HG03064 (cell line): ENCODE data around the gene PHACTR2.
"Not testable (repeated sequence)": the region's sequence is repeated elsewhere in the genome, so short reads cannot be mapped to it uniquely, and the experiment has no call there.

ENCODE experiments used
- ATAC-seq: cut with Tn5 transposase; IDR thresholded peaks from one replicate; pipeline ENCODE4 v1.9.1; 2021; ENCODE audit warnings: low read depth; ENCODE audit not compliant: unreplicated experiment

The PHACTR2 gene

DNA sequence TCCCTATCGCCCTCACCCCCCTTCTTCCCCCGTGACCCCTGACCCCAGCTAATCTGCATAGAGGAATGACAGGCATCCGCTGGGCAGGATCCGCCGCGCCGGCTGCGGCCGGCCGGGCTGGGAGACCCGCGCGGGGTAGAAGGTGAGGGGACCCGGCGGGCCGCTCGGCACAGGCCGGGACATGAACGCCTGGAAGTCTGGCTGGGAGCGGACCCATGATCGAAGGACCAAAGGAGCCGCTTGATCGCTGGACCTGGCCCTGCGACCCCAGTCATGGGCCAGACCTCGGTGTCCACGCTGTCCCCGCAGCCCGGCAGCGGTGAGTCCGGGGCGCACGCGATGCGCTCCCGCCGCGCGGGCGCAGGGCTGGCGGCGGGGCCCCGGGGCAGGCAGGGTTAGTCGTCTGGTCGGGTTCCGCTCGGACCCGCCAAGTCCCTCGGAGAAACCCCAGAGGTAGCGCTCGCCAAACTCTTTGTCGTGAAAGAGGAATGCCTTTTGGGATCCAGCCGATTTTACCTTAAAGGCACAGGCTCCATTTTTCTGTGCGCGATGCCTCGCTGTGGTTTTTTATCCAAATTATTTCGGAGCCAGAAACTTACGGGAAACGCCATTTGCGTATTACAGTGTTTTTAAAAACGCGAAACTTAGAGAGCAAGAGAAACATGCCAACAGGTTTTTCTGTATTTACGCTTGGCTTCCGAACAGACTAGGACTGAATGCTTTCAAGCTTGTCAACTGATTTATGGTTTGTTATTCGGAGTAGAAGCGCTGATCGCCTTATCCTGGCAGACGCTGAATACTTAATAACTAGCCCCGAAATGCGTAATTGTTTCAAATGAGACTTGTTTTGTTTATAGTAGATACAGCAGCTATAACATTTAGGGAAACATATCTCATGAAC is at the start of gene PHACTR2:
TSS of gene PHACTR2 (plus strand) at position 75 of the 901 bp plus-strand sequence. CDS start at position 274, 199 bp downstream.
- ATAC-seq, result no peak

DNA sequence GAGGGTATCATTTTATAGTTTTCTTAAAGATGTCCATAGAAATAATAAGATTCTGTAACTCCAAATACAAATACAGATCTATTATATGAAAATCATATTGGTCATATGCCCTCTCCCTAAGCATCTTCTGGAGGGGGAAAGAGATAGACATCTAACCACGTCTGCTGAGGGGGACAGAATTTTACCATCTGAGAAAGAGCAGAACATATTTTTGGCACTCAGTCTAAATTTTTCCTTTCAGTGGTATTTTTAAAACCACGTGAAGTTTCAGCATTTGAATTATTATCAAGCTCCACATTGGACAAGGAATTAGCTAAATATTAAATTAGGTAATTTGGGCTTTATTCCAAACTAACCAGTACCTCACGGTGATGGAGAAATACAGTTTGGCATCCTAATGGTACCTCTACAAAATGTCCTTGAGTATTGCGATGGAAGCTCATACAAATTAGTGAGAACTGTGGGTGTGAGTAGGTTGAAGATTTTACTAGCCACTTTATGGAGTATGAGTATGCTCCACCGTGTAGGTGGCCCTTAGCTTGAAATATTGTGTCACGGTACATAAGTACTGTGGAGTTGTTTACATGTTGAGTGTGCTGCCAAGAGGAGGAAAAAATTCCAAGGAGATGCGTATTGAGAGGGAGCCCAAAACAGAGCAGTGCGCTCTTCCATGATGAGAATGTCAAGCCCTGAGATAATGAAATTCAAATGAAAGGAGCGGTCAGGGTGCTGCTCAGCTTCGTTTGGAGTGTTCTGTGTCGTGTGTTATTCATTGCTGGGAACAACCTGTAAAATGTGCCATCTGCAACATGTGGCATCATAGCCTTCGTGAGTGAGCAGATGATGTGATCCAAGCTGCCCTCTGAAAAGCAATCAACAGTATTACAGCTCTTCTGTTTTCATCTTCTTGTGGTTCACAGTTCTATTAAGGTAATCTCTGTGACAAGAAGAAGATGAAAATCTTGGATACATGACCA is 48.4 kb upstream of the PHACTR2 start:
- ATAC-seq, result no peak

DNA sequence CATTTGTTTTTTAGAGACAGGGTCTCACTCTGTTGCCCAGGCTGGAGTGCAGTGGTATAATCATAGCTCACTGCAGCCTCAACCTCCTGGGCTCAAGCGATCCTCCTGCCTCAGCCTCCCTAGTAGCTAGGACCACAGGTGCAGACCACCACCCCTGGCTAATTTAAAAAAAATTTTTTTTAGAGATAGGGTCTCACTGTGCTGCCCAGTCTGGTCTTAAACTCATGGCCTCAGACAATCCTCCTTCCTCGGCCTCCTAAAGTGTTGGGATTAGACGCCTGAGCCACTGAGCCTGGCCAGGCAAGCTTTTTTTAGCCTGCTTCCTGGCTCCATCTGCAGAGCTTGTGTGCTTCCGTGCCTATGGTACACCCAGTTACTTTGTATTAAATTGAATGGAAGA is 46.6 kb upstream of the PHACTR2 start:
- not testable (repeated sequence) for ATAC-seq

DNA sequence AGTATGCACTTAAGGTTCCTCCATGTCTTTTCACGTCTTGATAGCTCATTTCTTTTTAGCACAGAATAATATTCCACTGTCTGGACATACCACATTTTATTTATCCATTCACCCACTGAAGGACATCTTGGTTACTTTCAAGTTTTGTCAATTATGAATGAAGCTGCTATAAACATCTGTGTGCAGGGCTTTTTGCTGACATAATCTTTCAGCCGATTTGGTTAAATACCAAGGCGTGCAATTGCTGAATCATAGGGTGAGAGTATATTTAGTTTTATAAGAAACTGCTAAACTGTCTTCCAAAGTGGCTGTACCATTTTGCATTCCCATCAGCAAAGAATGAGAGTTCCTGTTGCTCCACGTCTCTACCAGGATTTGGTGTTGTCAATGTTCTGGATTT is 44.9 kb upstream of the PHACTR2 start:
- no peak for ATAC-seq

DNA sequence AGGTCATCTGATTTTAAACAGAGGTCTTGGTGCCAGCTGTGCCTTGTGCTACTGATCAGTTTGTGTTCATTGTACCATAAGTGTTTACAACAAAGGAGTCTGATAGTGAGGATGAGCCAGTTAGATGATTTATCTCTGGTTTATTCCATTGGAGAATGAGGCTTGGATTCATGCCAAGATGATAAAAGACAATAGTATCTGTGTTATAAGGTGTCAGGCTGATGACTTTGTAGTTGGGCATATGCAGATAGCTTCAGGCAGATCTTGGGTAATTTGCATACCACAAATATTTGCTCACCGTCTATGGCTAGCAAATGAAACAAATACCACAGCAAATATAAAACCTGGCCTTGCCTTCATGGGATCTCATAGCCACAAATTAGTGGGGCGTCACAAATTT is 43.3 kb upstream of the PHACTR2 start:
- ATAC-seq, result no peak

DNA sequence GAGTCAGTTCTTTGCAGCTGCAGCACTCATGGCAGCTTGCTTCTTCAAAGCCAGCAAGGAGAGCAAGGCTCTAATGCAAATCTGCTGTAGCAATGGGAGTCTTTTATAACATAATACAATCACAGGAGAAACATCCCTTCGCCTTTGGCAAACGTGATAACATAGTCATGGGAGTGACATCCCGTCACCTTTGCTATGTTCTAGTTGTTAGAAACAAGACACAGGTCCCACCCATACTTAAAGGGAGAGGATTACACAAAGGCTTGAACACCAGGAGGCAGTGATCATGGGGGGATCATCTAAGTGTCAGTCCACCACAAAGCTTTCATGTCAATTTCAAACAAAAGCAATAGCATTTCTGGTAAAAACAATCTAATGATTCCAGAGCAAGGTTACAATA is 40.1 kb upstream of the PHACTR2 start:
- no peak for ATAC-seq

DNA sequence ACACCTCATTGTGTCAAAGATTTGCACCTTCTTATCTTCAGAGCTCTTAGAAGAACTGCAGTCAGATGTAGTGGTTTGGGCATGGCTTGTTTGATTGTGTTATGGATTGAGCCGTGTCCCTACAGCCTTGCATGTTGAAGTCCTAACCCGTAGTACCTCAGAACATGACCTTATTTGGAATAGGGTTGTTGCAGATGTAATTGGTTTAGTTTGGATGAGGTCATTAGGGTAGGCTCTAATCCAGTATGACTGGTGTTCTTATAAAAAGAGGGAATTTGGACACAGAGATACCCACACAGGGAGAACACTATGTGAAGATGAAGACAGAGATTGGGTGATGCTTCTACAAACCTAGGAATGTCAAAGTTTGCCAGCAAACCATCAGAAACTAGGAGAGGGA is 35.4 kb upstream of the PHACTR2 start:
- ATAC-seq, result no peak

DNA sequence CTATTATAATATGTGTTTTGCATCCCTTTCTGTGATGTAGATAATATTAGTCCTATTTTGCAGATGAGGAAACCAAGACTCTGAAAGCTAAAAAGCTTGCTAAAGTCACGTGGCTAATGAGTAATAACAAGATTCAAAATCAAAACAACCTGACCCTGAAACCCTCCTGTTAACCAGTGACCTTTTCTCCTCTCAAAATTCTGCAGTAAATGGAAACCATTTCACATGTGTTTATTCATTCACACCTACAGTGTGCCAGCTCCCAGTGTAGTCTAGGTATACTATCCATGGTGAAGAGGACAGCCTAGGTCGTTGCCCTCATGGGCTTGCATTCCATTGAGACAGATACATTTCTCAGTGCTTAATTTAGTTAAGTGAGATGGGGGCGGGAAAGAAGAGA is 30.6 kb upstream of the PHACTR2 start:
- ATAC-seq, result no peak

DNA sequence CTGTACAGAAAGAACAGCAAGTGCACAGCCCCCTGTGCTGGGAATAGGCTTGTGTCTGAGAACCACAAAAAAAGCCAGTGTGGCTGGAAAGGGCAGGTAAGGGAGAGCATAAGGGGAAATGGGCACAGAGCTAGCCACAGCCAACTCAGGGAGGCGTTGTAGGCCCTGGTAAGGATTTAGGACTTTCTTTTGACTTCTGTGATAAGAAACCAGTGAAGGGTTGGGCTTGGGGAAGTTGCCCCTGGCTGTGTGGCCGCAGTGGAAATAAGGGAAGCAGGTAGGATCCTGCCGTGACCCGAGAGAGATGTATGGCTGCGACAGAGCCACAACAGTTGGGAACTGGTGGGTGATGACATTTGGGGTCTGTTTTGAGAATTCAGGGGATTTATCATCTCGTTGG is 30.0 kb upstream of the PHACTR2 start:
- no peak for ATAC-seq

DNA sequence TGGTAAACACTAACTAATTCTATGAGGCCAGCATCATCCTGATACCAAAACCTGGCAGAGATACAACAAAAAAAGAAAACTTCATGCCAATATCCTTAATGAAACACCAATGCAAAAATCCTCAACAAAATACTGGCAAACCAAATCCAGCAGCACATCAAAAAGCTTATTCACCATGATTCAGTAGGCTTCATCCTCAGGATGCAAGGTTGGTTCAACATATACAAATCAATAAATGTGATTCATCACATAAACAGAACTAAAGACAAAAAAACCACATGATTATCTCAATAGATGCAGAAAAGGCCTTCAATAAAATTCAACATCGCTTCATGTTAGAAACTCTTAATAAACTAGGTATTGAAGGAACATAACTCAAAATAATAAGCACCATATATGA is 28.4 kb upstream of the PHACTR2 start:
- ATAC-seq, result not testable (repeated sequence)

DNA sequence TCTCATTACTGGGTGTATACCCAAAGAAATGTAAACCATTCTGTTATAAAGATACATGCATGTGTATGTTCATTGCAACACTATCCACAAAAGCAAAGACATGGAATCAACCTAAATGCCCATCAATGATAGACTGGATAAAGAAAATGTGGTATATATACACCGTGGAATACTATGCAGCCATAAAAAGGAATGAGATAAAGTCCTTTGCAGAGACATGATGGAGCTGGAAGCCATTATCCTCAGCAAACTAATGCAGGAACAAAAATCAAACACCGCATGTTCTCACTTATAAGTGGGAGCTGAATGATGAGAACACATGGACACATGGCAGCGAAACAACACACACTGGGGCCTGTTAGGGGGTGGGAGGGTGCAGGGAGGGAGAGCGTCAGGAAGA is 26.4 kb upstream of the PHACTR2 start:
- not testable (repeated sequence) for ATAC-seq

DNA sequence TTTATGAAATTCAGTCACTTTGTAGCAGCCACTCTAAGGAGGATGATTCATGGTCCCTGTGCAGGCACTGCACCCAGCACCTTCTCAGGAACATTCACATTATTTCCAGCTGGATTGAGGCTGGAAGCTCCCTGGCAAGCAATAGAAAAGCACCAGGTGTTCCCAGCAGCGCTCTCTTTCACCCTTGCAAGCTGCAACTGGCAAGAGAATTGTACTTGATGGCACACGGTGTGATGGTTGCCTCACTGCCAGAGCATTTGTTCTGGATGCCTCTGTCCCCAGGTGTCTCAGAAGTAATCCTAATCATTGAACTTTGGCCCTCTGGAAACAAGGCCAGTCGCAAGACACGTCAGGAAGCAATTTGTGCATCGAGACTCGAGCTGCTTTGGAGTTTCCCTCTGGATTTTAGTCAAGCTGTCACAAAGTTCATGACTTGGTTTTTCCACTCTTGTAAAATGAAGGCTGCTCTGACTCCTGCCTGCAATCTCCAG is 24.9 kb upstream of the PHACTR2 start:
- ATAC-seq, result no peak

DNA sequence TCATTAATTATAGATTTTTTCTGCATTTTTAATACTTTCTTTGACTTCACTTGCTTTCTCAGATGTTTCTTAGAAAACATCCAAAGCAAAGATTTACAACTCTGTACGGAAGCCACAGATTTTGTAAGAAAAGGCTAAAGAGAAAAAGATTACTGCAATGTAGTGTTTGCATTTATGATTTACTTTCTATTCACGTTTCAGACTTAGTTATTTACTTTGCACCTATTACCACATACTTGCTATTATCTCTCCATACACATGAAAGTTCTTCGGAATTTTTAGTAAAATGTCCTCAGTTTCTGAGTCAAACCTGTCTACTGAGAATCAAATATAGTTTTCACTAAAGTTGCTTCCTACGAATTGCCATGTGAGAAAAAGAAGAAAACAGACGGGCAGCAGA is 22.2 kb upstream of the PHACTR2 start:
- no peak for ATAC-seq

DNA sequence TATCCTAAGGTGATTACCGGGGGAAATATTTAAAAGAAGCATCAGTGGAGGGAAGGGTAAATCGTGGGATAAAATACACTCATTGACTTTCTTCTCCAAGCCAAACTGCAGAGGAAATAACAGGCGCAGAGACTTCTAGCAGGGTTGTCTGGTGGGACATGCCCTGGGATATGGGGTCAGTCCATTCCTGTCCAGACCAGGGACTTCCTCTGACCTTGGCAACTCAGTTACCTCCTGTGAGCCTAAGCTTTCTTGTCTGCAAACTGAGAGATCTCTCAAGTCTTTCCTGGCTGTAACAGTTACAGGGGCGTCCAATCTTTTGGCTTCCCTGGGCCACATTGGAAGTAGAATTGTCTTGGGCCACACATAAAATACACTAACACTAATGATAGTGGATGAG is 21.7 kb upstream of the PHACTR2 start:
- no peak for ATAC-seq

DNA sequence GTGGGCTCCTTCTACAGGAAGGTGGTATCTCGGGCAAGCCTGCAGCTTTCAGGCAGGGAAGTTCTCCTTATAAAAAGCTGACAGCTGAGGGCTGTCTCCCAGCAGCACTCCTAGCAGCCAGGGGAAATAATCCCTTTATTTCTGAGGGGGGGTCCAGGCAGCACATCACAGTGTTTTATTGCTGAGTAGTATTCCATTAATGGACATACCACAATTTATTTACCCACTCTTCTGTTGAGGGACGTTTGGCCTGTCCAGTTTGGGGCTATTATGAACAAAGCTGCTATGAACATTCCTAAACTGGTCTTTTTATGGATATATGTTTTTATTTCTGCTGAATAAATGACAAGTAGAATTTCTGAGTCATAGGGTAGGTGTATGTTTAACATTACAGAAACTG is 20.0 kb upstream of the PHACTR2 start:
- no peak for ATAC-seq

DNA sequence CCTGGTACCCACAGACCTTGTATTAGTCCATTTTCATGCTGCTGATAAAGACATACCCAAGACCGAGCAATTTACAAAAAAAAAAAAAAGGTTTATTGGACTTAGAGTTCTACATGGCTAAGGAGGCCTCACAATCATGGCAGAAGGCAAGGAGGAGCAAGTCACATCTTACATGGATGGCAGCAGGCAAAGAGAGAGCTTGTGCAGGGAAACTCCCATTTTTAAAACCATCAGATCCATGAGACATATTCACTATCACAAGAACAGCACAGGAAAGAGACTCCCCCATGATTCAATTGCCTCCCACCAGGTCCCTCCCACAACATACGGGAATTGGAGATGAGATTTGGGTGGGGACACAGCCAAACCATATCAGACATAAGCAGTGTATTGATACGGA is 17.6 kb upstream of the PHACTR2 start:
- not testable (repeated sequence) for ATAC-seq

DNA sequence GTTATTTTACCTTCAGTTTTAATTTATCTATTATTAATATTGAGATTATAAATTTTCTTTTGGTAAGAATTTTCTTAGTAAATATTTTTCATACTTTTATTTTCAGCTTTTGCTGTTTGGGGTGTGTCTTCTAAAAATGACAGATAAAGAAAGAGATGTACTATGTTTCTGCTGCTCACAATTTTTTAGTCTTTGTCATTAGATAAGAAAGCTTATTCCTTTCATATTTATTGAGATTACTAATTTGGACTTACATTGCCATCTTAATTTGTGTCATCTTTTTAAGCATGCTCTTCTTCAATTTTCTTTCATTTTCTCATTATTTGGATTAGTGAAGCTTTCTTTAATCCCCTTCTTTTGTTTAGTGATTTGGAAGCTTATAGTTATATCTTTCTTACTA is 13.6 kb upstream of the PHACTR2 start:
- no peak for ATAC-seq

DNA sequence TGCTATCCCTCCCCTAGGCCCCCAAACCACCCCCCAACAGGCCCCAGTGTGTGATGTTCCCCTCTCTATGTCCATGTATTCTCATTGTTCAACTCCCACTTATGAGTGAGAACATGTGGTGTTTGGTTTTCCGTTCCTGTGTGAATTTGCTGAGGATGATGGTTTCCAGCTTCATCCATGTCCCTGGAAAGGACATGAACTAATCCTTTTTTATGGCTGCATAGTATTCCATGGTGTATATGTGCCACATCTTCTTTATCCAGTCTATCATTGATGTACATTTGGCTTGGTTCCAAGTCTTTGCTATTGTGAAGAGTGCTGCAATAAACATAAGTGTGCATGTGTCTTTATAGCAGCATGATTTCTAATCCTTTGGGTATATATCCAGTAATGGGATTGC is 11.8 kb upstream of the PHACTR2 start:
- ATAC-seq, result not testable (repeated sequence)

DNA sequence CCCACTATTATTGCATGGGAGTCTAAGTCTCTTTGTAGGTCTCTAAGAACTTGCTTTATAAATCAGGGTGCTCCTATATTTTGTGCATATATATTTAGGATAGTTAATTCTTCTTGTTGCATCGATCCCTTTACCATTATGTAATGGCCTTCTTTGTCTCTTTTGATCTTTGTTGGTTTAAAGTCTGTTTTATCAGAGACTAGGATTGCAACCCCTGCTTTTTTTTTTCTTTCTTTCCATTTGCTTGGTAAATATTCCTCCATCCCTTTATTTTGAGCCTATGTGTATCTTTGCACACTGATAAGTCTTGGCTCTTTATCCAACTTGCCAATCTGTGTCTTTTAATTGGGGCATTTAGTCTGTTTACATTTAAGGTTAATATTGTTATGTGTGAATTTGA is 8.3 kb upstream of the PHACTR2 start:
- not testable (repeated sequence) for ATAC-seq

DNA sequence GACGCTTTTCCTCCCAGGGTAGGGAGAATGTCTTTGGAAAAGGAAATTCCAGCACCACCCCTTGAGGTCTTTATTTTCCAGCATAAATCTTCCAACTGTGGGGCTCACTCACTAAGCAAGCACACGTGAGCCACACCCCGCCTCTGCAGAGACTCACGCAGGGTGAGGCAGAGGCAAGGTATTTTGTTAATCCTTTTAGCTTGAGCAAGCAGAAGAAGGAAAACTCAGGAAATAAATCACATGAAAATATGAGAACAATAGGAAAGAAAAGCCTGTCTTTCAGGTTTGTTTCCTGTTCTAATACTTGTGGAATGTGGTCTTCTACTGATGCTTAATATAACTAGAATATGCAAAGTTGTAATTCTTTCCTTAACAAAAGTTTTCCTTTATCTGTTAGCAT is 4.1 kb upstream of the PHACTR2 start:
- no peak for ATAC-seq
